ENCODE measurements around the gene ANP32B. TPM values are rescaled to one million over a fixed set of nuclear protein-coding genes. Genes with fewer than 3 reads are reported as not detected.
"Not testable (repeated sequence)": the region's sequence is repeated elsewhere in the genome, so short reads cannot be mapped to it uniquely, and the experiment has no call there.

Gene ANP32B
- total and polyA plus RNA-seq, 2 experiments from 2014 or later: 13.1 to 114 TPM

DNA sequence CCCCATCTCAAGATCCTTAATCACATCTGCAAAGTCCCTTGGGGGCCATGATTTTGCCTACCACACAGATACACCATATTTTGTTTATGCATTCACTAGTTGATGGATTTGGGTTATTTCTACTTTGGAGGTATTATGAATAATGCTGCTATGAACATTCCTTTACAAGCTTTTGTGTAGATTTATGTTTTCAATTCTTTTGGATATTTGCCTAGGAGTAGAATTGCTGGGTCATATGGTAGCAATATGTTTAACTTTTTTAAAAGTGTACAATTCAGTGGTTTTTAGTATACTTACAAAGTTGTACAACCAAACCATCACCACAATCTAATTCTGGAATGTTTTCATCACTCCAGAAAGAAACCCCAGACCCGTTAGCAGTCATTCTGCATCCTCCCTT lies 7.8 kb upstream of the ANP32B start:
- TF ChIP-seq STAT1 (IDR thresholded peaks at IDR 0.05; ENCODE audit: unreplicated experiment): no peak
- TF ChIP-seq, protein P1, sequence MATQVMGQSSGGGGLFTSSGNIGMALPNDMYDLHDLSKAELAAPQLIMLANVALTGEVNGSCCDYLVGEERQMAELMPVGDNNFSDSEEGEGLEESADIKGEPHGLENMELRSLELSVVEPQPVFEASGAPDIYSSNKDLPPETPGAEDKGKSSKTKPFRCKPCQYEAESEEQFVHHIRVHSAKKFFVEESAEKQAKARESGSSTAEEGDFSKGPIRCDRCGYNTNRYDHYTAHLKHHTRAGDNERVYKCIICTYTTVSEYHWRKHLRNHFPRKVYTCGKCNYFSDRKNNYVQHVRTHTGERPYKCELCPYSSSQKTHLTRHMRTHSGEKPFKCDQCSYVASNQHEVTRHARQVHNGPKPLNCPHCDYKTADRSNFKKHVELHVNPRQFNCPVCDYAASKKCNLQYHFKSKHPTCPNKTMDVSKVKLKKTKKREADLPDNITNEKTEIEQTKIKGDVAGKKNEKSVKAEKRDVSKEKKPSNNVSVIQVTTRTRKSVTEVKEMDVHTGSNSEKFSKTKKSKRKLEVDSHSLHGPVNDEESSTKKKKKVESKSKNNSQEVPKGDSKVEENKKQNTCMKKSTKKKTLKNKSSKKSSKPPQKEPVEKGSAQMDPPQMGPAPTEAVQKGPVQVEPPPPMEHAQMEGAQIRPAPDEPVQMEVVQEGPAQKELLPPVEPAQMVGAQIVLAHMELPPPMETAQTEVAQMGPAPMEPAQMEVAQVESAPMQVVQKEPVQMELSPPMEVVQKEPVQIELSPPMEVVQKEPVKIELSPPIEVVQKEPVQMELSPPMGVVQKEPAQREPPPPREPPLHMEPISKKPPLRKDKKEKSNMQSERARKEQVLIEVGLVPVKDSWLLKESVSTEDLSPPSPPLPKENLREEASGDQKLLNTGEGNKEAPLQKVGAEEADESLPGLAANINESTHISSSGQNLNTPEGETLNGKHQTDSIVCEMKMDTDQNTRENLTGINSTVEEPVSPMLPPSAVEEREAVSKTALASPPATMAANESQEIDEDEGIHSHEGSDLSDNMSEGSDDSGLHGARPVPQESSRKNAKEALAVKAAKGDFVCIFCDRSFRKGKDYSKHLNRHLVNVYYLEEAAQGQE (IDR thresholded peaks at IDR 0.05; ENCODE audit: unreplicated experiment): no peak
- TF ChIP-seq NANOG (IDR thresholded peaks at IDR 0.05; ENCODE audit: borderline replicate concordance): no peak
- TF ChIP-seq EZH2 (IDR thresholded peaks at IDR 0.05; ENCODE audit: low read depth, unreplicated experiment): no peak
- no peak for TF ChIP-seq JUNB (IDR thresholded peaks at IDR 0.05; ENCODE audit: unreplicated experiment)
- Histone ChIP-seq H3K4me1 (ENCODE audit: insufficient read depth) (no peaks in the 10 kb centered on the region), H3F3A (replicated peaks; ENCODE audit: low read depth) (no peaks in the 10 kb centered on the region), H3K4me3 (no peak overlapping the region), H4K20me1 (replicated peaks; ENCODE audit: insufficient read depth) (no peaks in the 10 kb centered on the region; the same call in 1 of the 2 replicates), H3K27ac (ENCODE audit: low read depth) (no peak overlapping the region), H3K36me3 (ENCODE audit: insufficient read depth) (no peaks in the 10 kb centered on the region), H3K4me2 (no peak overlapping the region), H3K9me2 (ENCODE audit: insufficient read depth) (no peaks in the 10 kb centered on the region), H3K27me3 (ENCODE audit: insufficient read depth) (peaks cover 97% of the 10 kb centered on the region), H3K79me2 (replicated peaks; ENCODE audit: insufficient read depth) (no peaks in the 10 kb centered on the region), H2AFZ (no peak overlapping the region)
- DNase-seq (ENCODE audit: low spot score) (no peak), ATAC-seq (no peak)
- Mint-ChIP-seq H3K4me3 (no peak overlapping the region), H3K4me1 (no peaks in the 10 kb centered on the region), H3K27me3 (ENCODE audit: insufficient read depth, low read depth, poor library complexity) (peaks cover 82% of the 10 kb centered on the region), H3K9me3 (peaks cover 9% of the 10 kb centered on the region; the same call in 2 of the 3 replicates), H3K36me3 (ENCODE audit: low read depth) (no peaks in the 10 kb centered on the region), H3K27ac (no peak overlapping the region)

DNA sequence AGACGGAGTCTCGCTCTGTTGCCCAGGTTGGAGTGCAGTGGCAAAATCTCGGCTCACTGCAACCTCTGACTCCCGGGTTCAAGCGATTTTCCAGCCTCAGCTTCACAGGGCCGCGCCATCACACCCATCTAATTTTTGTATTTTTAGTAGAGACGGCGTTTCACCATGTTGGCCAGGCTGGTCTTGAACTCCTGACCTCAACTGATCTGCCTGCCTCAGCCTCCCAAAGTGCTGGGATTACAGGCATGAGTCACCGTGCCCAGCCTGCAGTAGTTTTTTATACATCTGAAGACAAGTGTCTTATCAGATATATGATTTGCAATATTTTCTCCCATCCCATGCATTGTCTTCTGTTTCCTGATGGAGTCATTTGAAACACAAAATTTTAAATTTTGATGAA lies 6.5 kb upstream of the ANP32B start:
- H3K4me1 Mint-ChIP-seq: not testable (repeated sequence)

DNA sequence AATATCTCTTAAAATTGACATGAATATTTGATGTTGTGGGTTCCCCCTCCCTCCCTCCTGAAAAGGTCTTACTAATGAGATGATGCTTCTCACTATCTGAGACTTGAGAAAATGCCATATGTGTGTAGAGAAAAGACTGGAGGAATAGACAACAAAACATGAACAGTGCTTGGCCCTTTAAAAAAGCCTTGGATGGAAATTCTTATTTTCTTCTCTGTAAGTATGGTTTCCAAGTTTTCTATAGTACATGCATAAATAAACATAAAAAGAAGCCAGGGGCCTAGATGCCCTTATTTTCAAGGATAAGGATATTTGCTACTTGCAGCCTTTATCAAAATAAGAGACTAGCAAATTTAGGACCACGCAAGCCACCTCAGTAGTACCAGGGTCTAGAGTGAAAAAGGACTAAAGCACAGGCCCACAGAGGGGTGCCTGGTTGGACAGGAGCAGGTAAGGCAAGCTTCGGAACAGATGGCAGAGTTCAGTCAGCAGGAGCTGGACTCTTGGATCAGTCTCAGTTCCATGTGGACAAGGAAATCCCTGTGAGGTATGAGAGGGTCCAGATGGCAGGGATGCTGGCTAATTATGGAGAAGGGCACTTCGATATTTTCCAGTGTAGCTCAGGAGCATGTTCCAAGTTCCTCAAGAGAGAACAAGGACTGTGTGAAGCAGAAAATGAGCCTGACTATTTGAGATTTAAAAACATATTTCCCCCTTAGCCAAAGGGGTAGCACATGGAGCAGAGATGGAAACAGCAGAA lies 4.6 kb upstream of the ANP32B start:
- Mint-ChIP-seq H3K36me3 (ENCODE audit: low read depth) (no peaks in the 10 kb centered on the region), H3K9me3 (peaks cover 9% of the 10 kb centered on the region; the same call in 2 of the 3 replicates), H3K4me3 (no peak overlapping the region), H3K27me3 (ENCODE audit: insufficient read depth, low read depth, poor library complexity) (peaks cover 79% of the 10 kb centered on the region), H3K27ac (no peak overlapping the region), H3K4me1 (peaks cover 5% of the 10 kb centered on the region; the same call in 2 of the 3 replicates)
- no peak overlapping the region for H2AFZ ChIP-seq
- H3K36me3 ChIP-seq (ENCODE audit: insufficient read depth): no peaks in the 10 kb centered on the region
- TF ChIP-seq STAT1 (IDR thresholded peaks at IDR 0.05; ENCODE audit: unreplicated experiment) (no peak), ZNF331 (CRISPR knock-in tag; IDR thresholded peaks at IDR 0.05; ENCODE audit: low read depth) (no peak), JUNB (IDR thresholded peaks at IDR 0.05; ENCODE audit: unreplicated experiment) (no peak), POLR2AphosphoS5 (IDR thresholded peaks at IDR 0.05; ENCODE audit: low read depth) (no peak), EZH2 (IDR thresholded peaks at IDR 0.05; ENCODE audit: low read depth, unreplicated experiment) (no peak)
- TF ChIP-seq, protein P1 (IDR thresholded peaks at IDR 0.05; ENCODE audit: unreplicated experiment): no peak
- no peak overlapping the region for H3K4me3 ChIP-seq
- peaks cover 93% of the 10 kb centered on the region for H3K27me3 ChIP-seq (ENCODE audit: insufficient read depth)
- H3K4me1 ChIP-seq (ENCODE audit: insufficient read depth): no peaks in the 10 kb centered on the region
- no peak overlapping the region for H3K4me2 ChIP-seq
- no peak for ATAC-seq
- DNase-seq (ENCODE audit: low spot score): no peak
- no peaks in the 10 kb centered on the region for H3K79me2 ChIP-seq (replicated peaks; ENCODE audit: insufficient read depth)
- no peaks in the 10 kb centered on the region for H3K9me2 ChIP-seq (ENCODE audit: insufficient read depth)
- no peak overlapping the region for H3K27ac ChIP-seq (ENCODE audit: low read depth)
- peaks cover 6% of the 10 kb centered on the region; the same call in 1 of the 2 replicates for H4K20me1 ChIP-seq (replicated peaks; ENCODE audit: insufficient read depth)
- no peaks in the 10 kb centered on the region for H3F3A ChIP-seq (replicated peaks; ENCODE audit: low read depth)

More for the DNA sequence above, 6.5 kb upstream of the ANP32B start:
- H3K4me3 ChIP-seq; H3K9me2 ChIP-seq (ENCODE audit: insufficient read depth); H3K36me3 Mint-ChIP-seq (ENCODE audit: low read depth); H3K79me2 ChIP-seq (replicated peaks; ENCODE audit: insufficient read depth); DNase-seq (ENCODE audit: low spot score); H3K4me3 Mint-ChIP-seq; H3K4me2 ChIP-seq; H4K20me1 ChIP-seq (replicated peaks; ENCODE audit: insufficient read depth); H2AFZ ChIP-seq; H3K36me3 ChIP-seq (ENCODE audit: insufficient read depth); ATAC-seq; H3K9me3 Mint-ChIP-seq; H3F3A ChIP-seq (replicated peaks; ENCODE audit: low read depth); H3K27ac Mint-ChIP-seq; H3K27ac ChIP-seq (ENCODE audit: low read depth); H3K4me1 ChIP-seq (ENCODE audit: insufficient read depth): not testable (repeated sequence)
- peaks cover 86% of the 10 kb centered on the region for H3K27me3 Mint-ChIP-seq (ENCODE audit: insufficient read depth, low read depth, poor library complexity)
- peaks cover 99% of the 10 kb centered on the region for H3K27me3 ChIP-seq (ENCODE audit: insufficient read depth)

Data from GM23338 (cell line).